Inflammatory macrophage treated with lipopolysaccharide for 1 hour (primary cell): ENCODE measurements around the gene SLC16A6.
"Not testable (repeated sequence)": the region's sequence is repeated elsewhere in the genome, so short reads cannot be mapped to it uniquely, and the experiment has no call there.

ENCODE experiments used
- DNase-seq, 2 donors: peaks; one replicate each; pipeline ENCODE4 v3.0.0-alpha.2; 2020 to 2022

SLC16A6 gene

GRCh38 chr17:68289473-68289872 lies 1.5 kb downstream of the SLC16A6 start:
- DNase-seq, result peak in 1 of 2 donors; percentile 28

GRCh38 chr17:68288804-68289203 lies 2.1 kb downstream of the SLC16A6 start:
- DNase-seq, result peak; percentile 90

- DNase-seq, result peak; percentile 79 to 86
These were observed 2.6 kb downstream of the SLC16A6 start for GRCh38 chr17:68288375-68288774.

- DNase-seq, result not testable (repeated sequence)
These were observed 9.0 kb downstream of the SLC16A6 start for GRCh38 chr17:68281965-68282364.

- no peak for DNase-seq
These were observed 13.1 kb downstream of the SLC16A6 start for GRCh38 chr17:68277807-68278206.

- not testable (repeated sequence) for DNase-seq
These were observed 14.6 kb downstream of the SLC16A6 start for GRCh38 chr17:68276339-68276738.

GRCh38 chr17:68273722-68274121 lies 17.2 kb downstream of the SLC16A6 start:
- no peak for DNase-seq

- not testable (repeated sequence) for DNase-seq
These were observed 25.1 kb downstream of the SLC16A6 start for GRCh38 chr17:68265833-68266232.

GRCh38 chr17:68263101-68263681 lies 27.7 kb downstream of the SLC16A6 start:
- peak; percentile 50 to 74 for DNase-seq

GRCh38 chr17:68262467-68262866 lies 28.5 kb downstream of the SLC16A6 start:
- not testable (repeated sequence) for DNase-seq

- no peak for DNase-seq
These were observed 30.7 kb downstream of the SLC16A6 start for GRCh38 chr17:68260051-68260762.

GRCh38 chr17:68259648-68259951 lies 31.3 kb downstream of the SLC16A6 start:
- DNase-seq, result not testable (repeated sequence)

- DNase-seq, result peak in 1 of 2 donors; percentile 49
These were observed 31.9 kb downstream of the SLC16A6 start for GRCh38 chr17:68258890-68259647.

- DNase-seq, result no peak
These were observed 33.0 kb downstream of the SLC16A6 start for GRCh38 chr17:68257934-68258333.

GRCh38 chr17:68256701-68257100 lies 34.2 kb downstream of the SLC16A6 start:
- not testable (repeated sequence) for DNase-seq

GRCh38 chr17:68255731-68256538 lies 35.0 kb downstream of the SLC16A6 start:
- DNase-seq, result peak; percentile 21 to 43

- no peak for DNase-seq
These were observed 35.8 kb downstream of the SLC16A6 start for GRCh38 chr17:68255151-68255550.

- not testable (repeated sequence) for DNase-seq
These were observed 37.5 kb downstream of the SLC16A6 start for GRCh38 chr17:68253426-68253825.

GRCh38 chr17:68249354-68249765 lies 41.6 kb downstream of the SLC16A6 start:
- peak in 1 of 2 donors; percentile 30 for DNase-seq

GRCh38 chr17:68248891-68249290 lies 42.0 kb downstream of the SLC16A6 start:
- peak; percentile 25 to 53 for DNase-seq

- DNase-seq, result peak; percentile 58 to 79
These were observed 42.6 kb downstream of the SLC16A6 start for GRCh38 chr17:68248199-68248825.

GRCh38 chr17:68247445-68248198 lies 43.3 kb downstream of the SLC16A6 start, which contains the start of gene AMZ2:
Gene AMZ2 (plus strand): TSS chr17:68248043. CDS start chr17:68250188, 2,145 bp downstream.
- peak; percentile 90 to 99 for DNase-seq
